ENCODE data around the gene SPATA2L.

Gene SPATA2L

DNA sequence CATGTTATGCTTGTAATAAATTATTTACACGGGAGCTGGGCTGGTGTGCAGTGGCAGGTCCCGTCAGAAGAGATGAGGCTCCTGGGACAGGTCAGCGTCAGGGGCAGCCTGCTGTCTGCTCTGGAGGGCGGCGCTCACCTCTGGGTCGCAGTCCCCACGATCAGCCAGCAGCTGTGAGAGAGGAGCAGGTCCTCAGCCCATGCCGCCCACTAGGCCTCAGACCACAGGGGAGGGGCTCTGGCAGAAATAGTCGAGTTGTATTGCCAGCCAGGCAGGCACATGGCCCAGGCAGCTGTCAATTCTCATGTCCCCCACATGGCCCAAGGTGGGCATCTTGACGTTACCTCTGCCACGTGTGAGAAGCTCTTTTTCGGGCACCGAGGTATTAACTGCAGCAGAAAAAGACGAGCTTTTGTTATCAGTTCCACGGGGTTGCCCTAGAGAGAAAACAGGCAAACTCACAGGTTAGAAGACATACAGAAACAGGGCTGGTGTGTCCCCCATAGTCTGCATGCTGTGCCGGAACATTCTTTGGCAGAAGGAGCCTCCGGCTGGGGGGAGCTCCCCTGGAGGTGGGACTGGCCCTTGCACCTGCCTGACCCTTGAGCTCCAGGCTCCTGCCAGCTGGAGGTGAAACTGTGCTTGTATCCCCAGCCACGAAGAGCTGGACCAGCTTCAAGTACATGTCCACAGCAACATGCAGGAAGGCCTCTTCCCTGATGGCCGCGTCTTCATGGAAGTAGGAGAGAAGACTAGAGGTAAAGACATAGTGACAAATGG lies 37.2 kb upstream of the SPATA2L start:
- TF ChIP-seq POLR2AphosphoS5 (IDR thresholded peaks at IDR 0.05; ENCODE audit: low read depth, low read length) = peak; percentile 29; the same call in 1 of the 2 replicates
- TF ChIP-seq, protein P1, sequence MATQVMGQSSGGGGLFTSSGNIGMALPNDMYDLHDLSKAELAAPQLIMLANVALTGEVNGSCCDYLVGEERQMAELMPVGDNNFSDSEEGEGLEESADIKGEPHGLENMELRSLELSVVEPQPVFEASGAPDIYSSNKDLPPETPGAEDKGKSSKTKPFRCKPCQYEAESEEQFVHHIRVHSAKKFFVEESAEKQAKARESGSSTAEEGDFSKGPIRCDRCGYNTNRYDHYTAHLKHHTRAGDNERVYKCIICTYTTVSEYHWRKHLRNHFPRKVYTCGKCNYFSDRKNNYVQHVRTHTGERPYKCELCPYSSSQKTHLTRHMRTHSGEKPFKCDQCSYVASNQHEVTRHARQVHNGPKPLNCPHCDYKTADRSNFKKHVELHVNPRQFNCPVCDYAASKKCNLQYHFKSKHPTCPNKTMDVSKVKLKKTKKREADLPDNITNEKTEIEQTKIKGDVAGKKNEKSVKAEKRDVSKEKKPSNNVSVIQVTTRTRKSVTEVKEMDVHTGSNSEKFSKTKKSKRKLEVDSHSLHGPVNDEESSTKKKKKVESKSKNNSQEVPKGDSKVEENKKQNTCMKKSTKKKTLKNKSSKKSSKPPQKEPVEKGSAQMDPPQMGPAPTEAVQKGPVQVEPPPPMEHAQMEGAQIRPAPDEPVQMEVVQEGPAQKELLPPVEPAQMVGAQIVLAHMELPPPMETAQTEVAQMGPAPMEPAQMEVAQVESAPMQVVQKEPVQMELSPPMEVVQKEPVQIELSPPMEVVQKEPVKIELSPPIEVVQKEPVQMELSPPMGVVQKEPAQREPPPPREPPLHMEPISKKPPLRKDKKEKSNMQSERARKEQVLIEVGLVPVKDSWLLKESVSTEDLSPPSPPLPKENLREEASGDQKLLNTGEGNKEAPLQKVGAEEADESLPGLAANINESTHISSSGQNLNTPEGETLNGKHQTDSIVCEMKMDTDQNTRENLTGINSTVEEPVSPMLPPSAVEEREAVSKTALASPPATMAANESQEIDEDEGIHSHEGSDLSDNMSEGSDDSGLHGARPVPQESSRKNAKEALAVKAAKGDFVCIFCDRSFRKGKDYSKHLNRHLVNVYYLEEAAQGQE (IDR thresholded peaks at IDR 0.05; ENCODE audit: insufficient read depth in 1 of 2, low read depth in 2 of 2, low read length in 2 of 2) = no peak

DNA sequence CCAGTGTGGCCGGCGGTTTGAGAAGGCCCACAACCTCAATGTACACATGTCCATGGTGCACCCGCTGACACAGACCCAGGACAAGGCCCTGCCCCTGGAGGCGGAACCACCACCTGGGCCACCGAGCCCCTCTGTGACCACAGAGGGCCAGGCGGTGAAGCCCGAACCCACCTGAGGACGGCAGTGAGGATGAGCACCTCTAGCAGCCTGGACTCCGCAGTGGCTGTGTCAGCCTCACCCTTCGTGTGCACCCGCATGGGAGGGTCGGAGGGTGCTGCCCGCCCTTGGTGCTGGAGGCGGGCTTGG lies 36.5 kb upstream of the SPATA2L start:
- TF ChIP-seq, protein P1 (IDR thresholded peaks at IDR 0.05; ENCODE audit: insufficient read depth in 1 of 2, low read depth in 2 of 2, low read length in 2 of 2) = no peak
- TF ChIP-seq FOXP2 (optimal IDR thresholded peaks at IDR 0.05; ENCODE audit: borderline replicate concordance, extremely low read depth, extremely low read length, insufficient read depth) = no peak
- TF ChIP-seq POLR2AphosphoS5 (IDR thresholded peaks at IDR 0.05; ENCODE audit: low read depth, low read length) = 0 out of 2 replicates have a peak, but pooled peaks have one; percentile 7
- no peak for TF ChIP-seq SIN3A (IDR thresholded peaks at IDR 0.05; ENCODE audit: borderline replicate concordance, insufficient read depth, low read length)

DNA sequence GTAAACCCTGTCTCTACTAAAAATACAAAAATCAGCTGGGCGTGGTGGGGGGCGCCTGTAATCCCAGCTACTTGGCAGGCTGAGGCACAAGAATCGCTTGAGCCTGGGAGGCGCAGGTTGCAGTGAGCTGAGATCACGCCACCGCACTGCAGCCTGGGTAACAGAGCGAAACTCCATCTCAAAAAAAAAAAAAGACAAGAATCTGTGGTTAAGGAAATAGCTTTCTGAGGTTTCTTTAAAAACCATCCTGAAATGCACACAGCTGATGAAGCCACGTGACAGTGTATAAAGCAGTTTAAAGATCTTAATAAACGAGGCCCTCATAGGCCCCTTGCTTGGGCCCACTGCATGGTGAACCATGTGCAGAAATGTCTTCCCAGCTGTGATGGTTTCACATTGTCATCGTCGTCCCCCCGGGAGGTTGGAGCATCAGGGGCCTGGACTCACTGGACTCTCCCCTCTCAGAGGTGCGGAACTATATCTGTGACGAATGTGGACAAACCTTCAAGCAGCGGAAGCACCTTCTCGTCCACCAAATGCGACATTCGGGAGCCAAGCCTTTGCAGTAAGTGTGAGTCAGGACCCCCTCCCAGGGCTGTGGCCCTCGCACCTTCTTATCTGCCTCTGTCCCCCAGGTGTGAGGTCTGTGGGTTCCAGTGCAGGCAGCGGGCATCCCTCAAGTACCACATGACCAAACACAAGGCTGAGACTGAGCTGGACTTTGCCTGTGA lies 36.0 kb upstream of the SPATA2L start:
- no peak for TF ChIP-seq POLR2AphosphoS5 (IDR thresholded peaks at IDR 0.05; ENCODE audit: low read depth, low read length)

DNA sequence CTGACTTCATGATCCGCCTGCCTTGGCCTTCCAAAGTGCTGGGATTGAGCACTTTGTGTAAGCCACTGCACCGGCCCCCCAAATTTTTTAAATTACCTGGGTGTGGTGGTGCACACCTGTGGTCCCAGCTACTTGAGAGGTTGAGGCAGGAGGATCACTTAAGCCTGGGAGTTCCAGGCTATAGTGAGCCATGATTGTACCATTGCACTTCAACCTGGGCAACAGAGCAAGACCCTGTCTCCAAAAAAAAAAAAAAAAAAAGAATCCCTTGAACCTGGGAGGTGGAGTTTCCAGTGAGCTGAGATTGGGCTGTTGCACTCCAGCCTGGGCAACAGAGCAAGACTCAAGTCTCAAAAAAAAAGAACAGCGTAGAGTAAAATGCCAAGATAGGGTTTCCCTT lies 35.0 kb upstream of the SPATA2L start:
- no peak for TF ChIP-seq POLR2AphosphoS5 (IDR thresholded peaks at IDR 0.05; ENCODE audit: low read depth, low read length)
- no peak for TF ChIP-seq SIN3A (IDR thresholded peaks at IDR 0.05; ENCODE audit: borderline replicate concordance, insufficient read depth, low read length)
- TF ChIP-seq, protein P1 (IDR thresholded peaks at IDR 0.05; ENCODE audit: insufficient read depth in 1 of 2, low read depth in 2 of 2, low read length in 2 of 2) = no peak
- no peak for TF ChIP-seq FOXP2 (optimal IDR thresholded peaks at IDR 0.05; ENCODE audit: borderline replicate concordance, extremely low read depth, extremely low read length, insufficient read depth)
- no peak for TF ChIP-seq TAF1 (IDR thresholded peaks at IDR 0.05; ENCODE audit: borderline replicate concordance, insufficient read depth, low read length)

DNA sequence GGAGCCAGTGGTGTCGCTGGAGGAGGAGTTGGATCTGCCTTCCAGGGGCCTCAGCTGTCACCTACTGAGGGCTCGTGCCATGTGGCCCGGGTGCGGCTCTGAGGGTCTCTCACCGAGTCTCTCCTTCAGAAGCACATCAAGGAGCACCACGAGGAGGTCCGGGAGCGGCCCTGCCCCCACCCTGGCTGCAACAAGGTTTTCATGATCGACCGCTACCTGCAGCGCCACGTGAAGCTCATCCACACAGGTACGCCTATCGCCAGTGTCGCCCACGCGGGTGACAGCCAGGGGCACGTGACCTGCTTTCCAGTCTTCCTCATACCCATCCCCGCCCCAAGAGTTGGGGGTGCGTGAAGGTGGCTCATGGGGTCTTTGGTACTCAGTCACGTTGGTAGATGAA lies 32.3 kb upstream of the SPATA2L start:
- TF ChIP-seq, protein P1 (IDR thresholded peaks at IDR 0.05; ENCODE audit: insufficient read depth in 1 of 2, low read depth in 2 of 2, low read length in 2 of 2) = no peak
- TF ChIP-seq TAF1 (IDR thresholded peaks at IDR 0.05; ENCODE audit: borderline replicate concordance, insufficient read depth, low read length) (no peak), POLR2AphosphoS5 (IDR thresholded peaks at IDR 0.05; ENCODE audit: low read depth, low read length) (peak; percentile 20; the same call in 1 of the 2 replicates)

All from PFSK-1 (cell line).